Measurements from ENCODE around the gene STAG1.

GRCh38 chr3:136535906-136536305 is 216.3 kb downstream of the STAG1 start:
- TF ChIP-seq, protein P1, sequence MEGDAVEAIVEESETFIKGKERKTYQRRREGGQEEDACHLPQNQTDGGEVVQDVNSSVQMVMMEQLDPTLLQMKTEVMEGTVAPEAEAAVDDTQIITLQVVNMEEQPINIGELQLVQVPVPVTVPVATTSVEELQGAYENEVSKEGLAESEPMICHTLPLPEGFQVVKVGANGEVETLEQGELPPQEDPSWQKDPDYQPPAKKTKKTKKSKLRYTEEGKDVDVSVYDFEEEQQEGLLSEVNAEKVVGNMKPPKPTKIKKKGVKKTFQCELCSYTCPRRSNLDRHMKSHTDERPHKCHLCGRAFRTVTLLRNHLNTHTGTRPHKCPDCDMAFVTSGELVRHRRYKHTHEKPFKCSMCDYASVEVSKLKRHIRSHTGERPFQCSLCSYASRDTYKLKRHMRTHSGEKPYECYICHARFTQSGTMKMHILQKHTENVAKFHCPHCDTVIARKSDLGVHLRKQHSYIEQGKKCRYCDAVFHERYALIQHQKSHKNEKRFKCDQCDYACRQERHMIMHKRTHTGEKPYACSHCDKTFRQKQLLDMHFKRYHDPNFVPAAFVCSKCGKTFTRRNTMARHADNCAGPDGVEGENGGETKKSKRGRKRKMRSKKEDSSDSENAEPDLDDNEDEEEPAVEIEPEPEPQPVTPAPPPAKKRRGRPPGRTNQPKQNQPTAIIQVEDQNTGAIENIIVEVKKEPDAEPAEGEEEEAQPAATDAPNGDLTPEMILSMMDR (IDR thresholded peaks at IDR 0.05; ENCODE audit: insufficient read depth, low read depth, low read length): no peak
- TF ChIP-seq EZH2 (IDR thresholded peaks at IDR 0.05; ENCODE audit: insufficient read depth, low read length): no peak

Data from astrocyte (in vitro differentiated cells and primary cell).